SK-N-MC (cell line): ENCODE results near the gene ASIC2.

Experiments
- DNase-seq: peaks from one replicate; pipeline ENCODE4 v3.0.0-alpha.2; 2011; ENCODE audit warnings: low read depth, low spot score
- H3K27ac ChIP-seq: fragments of 200-600 bp; sonication (generic); 2 replicates; pipeline ENCODE4 v1.5.1; 2016; ENCODE audit warnings: mixed run types
- H3K36me3 ChIP-seq: fragments of 200-600 bp; sonication (generic); 2 replicates; pipeline ENCODE4 v1.6.1; 2017; ENCODE audit warnings: antibody characterized with exemption, low read length, mixed read lengths; ENCODE audit not compliant: insufficient read depth
- H3K4me3 ChIP-seq: fragments of 200-600 bp; sonication (generic); 2 replicates; pipeline ENCODE4 v1.5.1; 2016
- H3K9ac ChIP-seq: fragments of 200-600 bp; sonication (generic); 2 replicates; pipeline ENCODE4 v1.8.0; 2017; ENCODE audit warnings: mixed run types, mixed read lengths; ENCODE audit not compliant: insufficient read length
- H3K9me3 ChIP-seq: fragments of 200-600 bp; sonication (generic); 2 replicates; pipeline ENCODE4 v1.6.1; 2017; ENCODE audit warnings: low read depth, mild to moderate bottlenecking, antibody characterized with exemption, low read length, moderate library complexity, mixed read lengths
- EZH2 ChIP-seq: fragments of 200-600 bp; sonication (generic); IDR thresholded peaks from one replicate; pipeline ENCODE4 v1.6.1; 2017; ENCODE audit warnings: antibody characterized with exemption
- FOXP2 ChIP-seq: optimal IDR thresholded peaks from 2 replicates; pipeline ENCODE3; 2011; ENCODE audit warnings: mild to moderate bottlenecking, moderate library complexity; ENCODE audit not compliant: insufficient read depth; ENCODE audit errors: extremely low read length, control extremely low read depth
- POLR2AphosphoS5 ChIP-seq: IDR thresholded peaks from 2 replicates; pipeline ENCODE4 v1.6.1; 2012; ENCODE audit warnings: mild to moderate bottlenecking, low read depth, low read length, borderline replicate concordance

The ASIC2 gene

DNA sequence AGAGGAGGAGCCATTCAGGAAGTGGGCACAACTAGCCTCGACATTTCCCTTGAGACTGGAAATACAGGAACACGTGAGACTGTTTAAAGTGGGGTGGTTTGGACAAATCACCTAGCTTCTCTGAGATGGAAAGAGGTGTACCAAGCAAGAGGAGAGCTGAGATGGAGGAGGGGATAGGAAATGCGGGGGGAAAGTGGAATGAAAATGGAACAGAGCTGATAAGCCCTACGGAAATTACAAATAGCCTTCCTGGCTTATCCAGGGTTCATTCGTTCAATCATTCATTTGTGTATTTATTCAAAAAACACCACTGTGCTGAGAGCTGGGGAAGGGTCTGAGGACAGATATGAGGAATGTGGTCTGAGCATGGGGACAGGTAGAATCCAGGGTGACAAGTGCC is 64.1 kb downstream of the ASIC2 start:
- H3K4me3 ChIP-seq, result no peak overlapping the region
- H3K9me3 ChIP-seq, result no peaks in the 10 kb centered on the region
- no peak overlapping the region for H3K27ac ChIP-seq
- H3K36me3 ChIP-seq, result no peaks in the 10 kb centered on the region
- no peak overlapping the region for H3K9ac ChIP-seq
- TF ChIP-seq POLR2AphosphoS5, result no peak
- TF ChIP-seq EZH2, result no peak
- no peak for TF ChIP-seq FOXP2
- no peak for DNase-seq

GRCh38 chr17:33228548-33228947 is 64.5 kb downstream of the ASIC2 start:
- Histone ChIP-seq H3K9me3 (no peaks in the 10 kb centered on the region), H3K9ac (no peak overlapping the region), H3K4me3 (no peak overlapping the region), H3K36me3 (no peaks in the 10 kb centered on the region), H3K27ac (no peak overlapping the region)
- TF ChIP-seq POLR2AphosphoS5, result no peak
- DNase-seq, result no peak

DNA sequence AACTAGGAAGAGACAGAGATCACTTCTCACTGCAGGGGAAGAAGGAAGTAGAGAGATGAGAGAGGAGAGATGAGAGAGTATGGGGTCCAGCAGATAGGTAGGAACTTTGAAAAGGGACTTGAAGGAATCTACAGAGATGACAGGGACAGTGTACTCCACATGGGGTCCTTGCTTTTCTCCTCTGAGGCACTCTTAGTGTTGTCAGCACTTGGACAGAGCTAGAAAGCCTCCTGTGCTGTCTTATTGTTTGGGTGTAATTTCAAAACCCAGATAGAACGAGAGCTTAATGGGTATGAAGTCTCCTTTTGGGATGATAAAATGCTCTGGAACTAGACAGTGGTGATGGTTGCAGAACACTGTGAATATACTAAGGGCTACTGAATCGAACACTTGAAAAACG is 65.2 kb downstream of the ASIC2 start:
- no peak for DNase-seq
- no peak overlapping the region for H3K9ac ChIP-seq
- TF ChIP-seq EZH2, result no peak
- TF ChIP-seq POLR2AphosphoS5, result no peak
- no peaks in the 10 kb centered on the region for H3K9me3 ChIP-seq
- H3K27ac ChIP-seq, result no peak overlapping the region
- H3K4me3 ChIP-seq, result no peak overlapping the region
- H3K36me3 ChIP-seq, result no peaks in the 10 kb centered on the region

DNA sequence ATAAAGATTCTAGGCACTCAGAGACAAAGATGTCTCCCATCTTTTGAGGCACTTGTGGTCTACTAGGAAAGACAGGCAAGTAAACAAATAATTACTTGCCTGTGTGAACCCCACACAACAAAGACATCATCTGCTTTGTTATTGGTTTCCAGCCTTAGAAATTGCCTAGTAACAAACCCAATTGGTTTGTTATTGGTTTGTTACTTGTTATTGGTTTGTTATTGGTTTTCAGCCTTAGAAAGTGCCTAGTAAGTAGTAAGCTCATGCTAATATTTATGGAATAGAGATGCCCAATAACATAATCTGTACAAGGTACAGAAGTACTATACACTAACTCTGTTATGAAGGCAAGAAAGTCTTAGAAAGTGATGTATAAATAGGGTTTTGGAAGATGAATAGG is 67.1 kb downstream of the ASIC2 start:
- Histone ChIP-seq H3K36me3 (no peaks in the 10 kb centered on the region), H3K27ac (no peak overlapping the region), H3K9me3 (no peaks in the 10 kb centered on the region), H3K4me3 (no peak overlapping the region), H3K9ac (no peak overlapping the region)
- no peak for DNase-seq
- TF ChIP-seq EZH2 (no peak), FOXP2 (no peak), POLR2AphosphoS5 (no peak)

- Histone ChIP-seq H3K9me3 (no peaks in the 10 kb centered on the region), H3K27ac (no peak overlapping the region), H3K36me3 (no peaks in the 10 kb centered on the region), H3K4me3 (no peak overlapping the region), H3K9ac (no peak overlapping the region)
- no peak for TF ChIP-seq EZH2
- TF ChIP-seq FOXP2, result no peak
- TF ChIP-seq POLR2AphosphoS5, result no peak
- DNase-seq, result no peak
Measured at GRCh38 chr17:33225509-33225908, 67.6 kb downstream of the ASIC2 start.

DNA sequence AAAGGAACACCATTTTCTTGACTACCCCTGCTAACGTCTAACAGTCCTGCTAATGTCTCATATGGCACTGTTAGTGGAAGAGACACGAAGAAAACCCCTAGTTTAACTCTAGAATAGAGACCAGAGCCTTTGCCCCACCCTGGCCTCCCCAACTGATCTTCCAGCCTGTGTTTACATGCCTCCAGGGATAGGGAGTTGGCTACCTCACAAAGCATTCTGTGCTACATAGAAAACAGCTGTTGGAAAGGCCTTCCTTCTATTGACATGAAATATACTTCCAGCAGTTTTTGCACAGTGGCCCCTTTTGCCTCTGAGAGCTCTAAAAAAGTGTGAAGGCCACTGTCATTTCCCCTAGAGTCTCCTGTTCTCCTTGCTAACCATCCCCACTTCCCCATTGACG is 73.1 kb downstream of the ASIC2 start:
- Histone ChIP-seq H3K9ac (no peak overlapping the region), H3K27ac (no peak overlapping the region), H3K4me3 (no peak overlapping the region), H3K36me3 (no peaks in the 10 kb centered on the region), H3K9me3 (no peaks in the 10 kb centered on the region)
- DNase-seq, result no peak
- TF ChIP-seq FOXP2, result no peak
- no peak for TF ChIP-seq EZH2
- no peak for TF ChIP-seq POLR2AphosphoS5

GRCh38 chr17:33218698-33219601 is 74.1 kb downstream of the ASIC2 start:
- no peak overlapping the region for H3K27ac ChIP-seq
- TF ChIP-seq FOXP2 (no peak), POLR2AphosphoS5 (no peak), EZH2 (no peak)
- no peaks in the 10 kb centered on the region for H3K36me3 ChIP-seq
- no peaks in the 10 kb centered on the region for H3K9me3 ChIP-seq
- DNase-seq, result no peak
- no peak overlapping the region for H3K4me3 ChIP-seq
- H3K9ac ChIP-seq, result no peak overlapping the region

GRCh38 chr17:33217891-33218290 is 75.2 kb downstream of the ASIC2 start:
- no peak for DNase-seq
- TF ChIP-seq FOXP2, result no peak
- no peak for TF ChIP-seq EZH2
- TF ChIP-seq POLR2AphosphoS5, result no peak
- Histone ChIP-seq H3K9me3 (no peaks in the 10 kb centered on the region), H3K4me3 (no peak overlapping the region), H3K9ac (no peak overlapping the region), H3K27ac (no peak overlapping the region), H3K36me3 (no peaks in the 10 kb centered on the region)

- DNase-seq, result no peak
- no peak for TF ChIP-seq FOXP2
- Histone ChIP-seq H3K36me3 (no peaks in the 10 kb centered on the region), H3K9ac (no peak overlapping the region), H3K9me3 (no peaks in the 10 kb centered on the region), H3K4me3 (no peak overlapping the region), H3K27ac (no peak overlapping the region)
Measured at GRCh38 chr17:33214996-33215395, 78.1 kb downstream of the ASIC2 start.
